ENCODE data around the gene UFD1. TPM values are rescaled to one million over a fixed set of nuclear protein-coding genes. Genes with fewer than 3 reads are reported as not detected.

UFD1 gene
- total RNA-seq, 1 experiment from 2014 or later, result 146 TPM

Other genes starting within 250 kb of the UFD1 start
- gene CLTCL1, start 187.5 kb downstream of the UFD1 start, total RNA-seq (2014; rRNA removed; shearing (Covaris generic)), result 0.18 and 0.47 TPM in 2 replicates
- gene HIRA, start 47.5 kb downstream of the UFD1 start, total RNA-seq (2014; rRNA removed; shearing (Covaris generic)), result 61.2 and 65.1 TPM in 2 replicates
- 67.8 and 70.6 TPM in 2 replicates for gene MRPL40, start 46.6 kb downstream of the UFD1 start, total RNA-seq (2014; rRNA removed; shearing (Covaris generic))
- gene C22orf39, start 31.5 kb downstream of the UFD1 start, total RNA-seq (2014; rRNA removed; shearing (Covaris generic)), result 43.6 and 58.4 TPM in 2 replicates
- 71.3 and 86.5 TPM in 2 replicates for gene CDC45, start 727 bp upstream of the UFD1 start, total RNA-seq (2014; rRNA removed; shearing (Covaris generic))
- gene CLDN5, start 45.2 kb upstream of the UFD1 start, total RNA-seq (2014; rRNA removed; shearing (Covaris generic)), result not detected in 2 replicates
- gene SEPTIN5, start 235.3 kb upstream of the UFD1 start, total RNA-seq (2014; rRNA removed; shearing (Covaris generic)), result 0.42 TPM in 1 of 2 replicates, not detected in the other
- not detected in 2 replicates for gene GP1BB, start 244.3 kb upstream of the UFD1 start, total RNA-seq (2014; rRNA removed; shearing (Covaris generic))

Data from HT-29 (cell line).